ENCODE data around the gene WWOX. TPM values are rescaled to one million over a fixed set of nuclear protein-coding genes. Genes with fewer than 3 reads are reported as not detected.

WWOX gene
- total RNA-seq, 1 donor from 2014 or later, result 106 TPM

DNA sequence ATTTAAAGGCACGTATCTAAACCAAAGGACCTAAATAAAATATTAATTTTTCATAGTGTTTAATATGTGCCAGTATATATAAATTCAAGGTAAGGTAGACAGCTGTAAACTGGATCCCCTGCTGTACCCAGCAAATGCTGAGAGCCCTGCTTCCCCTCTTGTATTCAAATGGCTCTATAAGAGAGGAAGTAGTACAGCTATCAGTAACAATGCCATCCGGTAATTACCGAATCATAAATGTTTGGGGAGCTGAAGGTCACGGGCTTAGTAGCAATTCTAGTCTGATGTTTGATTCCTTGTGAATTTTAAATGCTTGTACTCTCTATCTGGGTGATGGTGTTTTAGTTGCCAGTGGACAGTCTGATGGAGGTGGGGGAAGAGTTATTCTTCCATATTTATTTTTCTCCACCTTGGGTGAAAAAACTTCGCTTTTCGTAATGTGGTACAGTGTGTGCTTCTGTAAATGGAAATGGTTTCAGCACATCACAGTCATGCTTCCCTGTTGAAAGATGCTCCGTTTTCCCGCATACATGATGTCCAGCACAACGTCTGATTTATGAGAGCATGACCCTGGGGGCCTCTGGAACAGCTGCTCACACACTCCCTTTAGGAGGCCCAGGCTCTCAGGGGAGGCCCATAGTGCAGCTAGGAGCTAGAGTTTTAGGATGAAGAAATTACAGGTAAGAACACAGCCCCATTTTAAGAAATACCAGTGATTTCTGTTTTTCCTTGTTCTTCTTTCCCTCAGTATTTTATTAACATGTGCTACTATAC lies 423.9 kb downstream of the WWOX start:
- H3K27me3 ChIP-seq, result no peaks in the 10 kb centered on the region
- no peak overlapping the region for H3K27ac ChIP-seq
- H3K4me3 ChIP-seq, result no peak overlapping the region
- no peak for DNase-seq (ENCODE audit: low spot score in 2 of 2)
- intact Hi-C loops (cut with DNase I), result no loop called here
- no peaks in the 10 kb centered on the region for H3K36me3 ChIP-seq
- TF ChIP-seq, protein P1, sequence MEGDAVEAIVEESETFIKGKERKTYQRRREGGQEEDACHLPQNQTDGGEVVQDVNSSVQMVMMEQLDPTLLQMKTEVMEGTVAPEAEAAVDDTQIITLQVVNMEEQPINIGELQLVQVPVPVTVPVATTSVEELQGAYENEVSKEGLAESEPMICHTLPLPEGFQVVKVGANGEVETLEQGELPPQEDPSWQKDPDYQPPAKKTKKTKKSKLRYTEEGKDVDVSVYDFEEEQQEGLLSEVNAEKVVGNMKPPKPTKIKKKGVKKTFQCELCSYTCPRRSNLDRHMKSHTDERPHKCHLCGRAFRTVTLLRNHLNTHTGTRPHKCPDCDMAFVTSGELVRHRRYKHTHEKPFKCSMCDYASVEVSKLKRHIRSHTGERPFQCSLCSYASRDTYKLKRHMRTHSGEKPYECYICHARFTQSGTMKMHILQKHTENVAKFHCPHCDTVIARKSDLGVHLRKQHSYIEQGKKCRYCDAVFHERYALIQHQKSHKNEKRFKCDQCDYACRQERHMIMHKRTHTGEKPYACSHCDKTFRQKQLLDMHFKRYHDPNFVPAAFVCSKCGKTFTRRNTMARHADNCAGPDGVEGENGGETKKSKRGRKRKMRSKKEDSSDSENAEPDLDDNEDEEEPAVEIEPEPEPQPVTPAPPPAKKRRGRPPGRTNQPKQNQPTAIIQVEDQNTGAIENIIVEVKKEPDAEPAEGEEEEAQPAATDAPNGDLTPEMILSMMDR (IDR thresholded peaks at IDR 0.05), result no peak
- H3K4me1 ChIP-seq, result no peaks in the 10 kb centered on the region
- no peaks in the 10 kb centered on the region for H3K9me3 ChIP-seq

DNA sequence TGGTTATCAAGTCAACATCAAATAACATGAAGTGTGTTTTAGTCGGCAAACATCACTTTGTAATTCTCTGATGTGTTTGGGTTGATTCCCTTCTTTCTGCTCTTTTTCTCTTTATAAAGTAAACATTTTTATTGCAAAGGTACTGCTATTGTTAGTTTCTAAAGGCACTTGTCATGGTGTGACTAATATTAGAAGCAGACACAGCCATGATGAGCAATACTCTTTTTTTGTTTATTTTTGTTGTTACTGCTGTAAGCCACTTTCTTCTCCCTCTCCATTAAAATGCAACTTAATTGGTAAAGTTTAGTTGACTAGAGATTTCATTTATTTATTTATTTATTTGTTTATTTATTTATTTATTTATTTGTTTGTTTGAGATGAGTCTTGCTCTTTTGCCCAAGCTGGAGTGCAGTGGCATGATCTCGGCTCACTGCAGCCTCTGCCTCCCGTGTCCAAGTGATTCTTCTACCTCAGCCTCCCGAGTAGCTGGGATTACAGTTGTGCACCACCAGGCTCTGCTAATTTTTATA lies 424.7 kb downstream of the WWOX start:
- intact Hi-C loops (cut with DNase I), result no loop called here
- Histone ChIP-seq H3K4me1 (no peaks in the 10 kb centered on the region), H3K4me3 (no peak overlapping the region), H3K27ac (no peak overlapping the region), H3K27me3 (no peaks in the 10 kb centered on the region), H3K9me3 (no peaks in the 10 kb centered on the region), H3K36me3 (no peaks in the 10 kb centered on the region)
- TF ChIP-seq, protein P1 (IDR thresholded peaks at IDR 0.05), result no peak
- no peak for DNase-seq (ENCODE audit: low spot score in 2 of 2)

DNA sequence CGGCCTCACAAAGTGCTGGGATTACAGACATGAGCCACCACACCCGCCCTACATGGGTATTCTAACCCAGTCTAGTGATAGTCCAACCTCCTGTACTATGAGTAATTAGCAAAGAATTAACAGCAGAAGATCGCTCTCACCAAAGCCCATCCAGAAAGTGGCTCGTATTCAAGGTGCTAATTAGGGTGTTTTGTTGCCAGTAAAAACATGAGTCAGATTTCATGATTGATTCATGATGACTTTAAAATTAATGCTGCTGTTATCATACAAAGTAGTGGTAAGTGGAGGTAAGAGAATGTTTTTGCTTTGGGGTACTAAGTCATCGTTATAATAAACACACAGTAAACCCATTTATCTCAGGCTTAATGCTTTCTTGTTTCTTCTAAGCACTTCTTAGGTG lies 428.8 kb downstream of the WWOX start:
- no peak overlapping the region for H3K4me3 ChIP-seq

GRCh38 chr16:78529881-78530280 lies 430.4 kb downstream of the WWOX start:
- Histone ChIP-seq H3K36me3 (no peaks in the 10 kb centered on the region), H3K9me3 (no peaks in the 10 kb centered on the region), H3K4me3 (no peak overlapping the region), H3K27me3 (no peaks in the 10 kb centered on the region), H3K4me1 (no peaks in the 10 kb centered on the region), H3K27ac (no peak overlapping the region)
- TF ChIP-seq, protein P1 (IDR thresholded peaks at IDR 0.05), result no peak
- DNase-seq (ENCODE audit: low spot score in 2 of 2), result no peak
- intact Hi-C loops (cut with DNase I), result no loop called here

More for the DNA sequence above, 428.8 kb downstream of the WWOX start:
- DNase-seq (ENCODE audit: low spot score in 2 of 2), result no peak
- Histone ChIP-seq H3K9me3 (no peaks in the 10 kb centered on the region), H3K27me3 (no peaks in the 10 kb centered on the region), H3K4me1 (no peaks in the 10 kb centered on the region), H3K27ac (no peak overlapping the region), H3K36me3 (no peaks in the 10 kb centered on the region)
- intact Hi-C loops (cut with DNase I), result no loop called here
- TF ChIP-seq, protein P1 (IDR thresholded peaks at IDR 0.05), result no peak

DNA sequence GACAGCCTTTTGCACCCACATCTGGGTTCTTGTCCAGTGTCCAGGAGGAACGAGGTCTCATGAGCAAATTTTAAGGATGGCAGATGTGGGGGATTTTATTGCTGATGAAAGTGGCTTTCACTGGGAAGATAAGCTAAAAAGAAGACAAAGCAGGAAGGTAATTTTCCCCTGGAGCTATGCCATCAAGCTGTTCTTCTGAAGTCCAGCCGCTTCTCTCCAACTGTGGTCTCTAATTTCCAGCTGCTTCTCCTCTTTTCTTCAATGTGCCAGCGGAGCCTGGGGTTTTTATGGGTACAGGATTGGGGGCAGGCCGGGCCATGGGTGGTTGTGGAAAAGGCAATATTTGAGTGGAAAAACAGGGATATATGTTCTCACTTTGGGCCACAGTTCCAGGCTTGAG lies 430.8 kb downstream of the WWOX start:
- intact Hi-C loops (cut with DNase I), result no loop called here
- H3K27ac ChIP-seq, result no peak overlapping the region

More for the DNA sequence above, 430.8 kb downstream of the WWOX start:
- no peak overlapping the region for H3K4me3 ChIP-seq
- TF ChIP-seq, protein P1 (IDR thresholded peaks at IDR 0.05), result no peak
- H3K27me3 ChIP-seq, result no peaks in the 10 kb centered on the region
- no peaks in the 10 kb centered on the region for H3K9me3 ChIP-seq
- no peak for DNase-seq (ENCODE audit: low spot score in 2 of 2)
- H3K4me1 ChIP-seq, result no peaks in the 10 kb centered on the region
- H3K36me3 ChIP-seq, result no peaks in the 10 kb centered on the region
